Retinal pigment epithelial cell (primary cell): ENCODE data around the gene TDRD3.

Experiments used
- DNase-seq: peaks from one replicate; pipeline ENCODE4 v3.0.0-alpha.2; 2010; ENCODE audit warnings: low read depth
- H3K4me3 ChIP-seq: 2 replicates; pipeline ENCODE4 v1.5.1; 2011; ENCODE audit warnings: mild to moderate bottlenecking, low read length, control low read depth, moderate library complexity
- TF ChIP-seq, protein P1 (sequence below): conservative IDR thresholded peaks from 2 replicates; pipeline ENCODE4 v1.5.1; 2011; ENCODE audit warnings: low read depth, low read length, control low read depth, inconsistent platforms

The TDRD3 gene

DNA sequence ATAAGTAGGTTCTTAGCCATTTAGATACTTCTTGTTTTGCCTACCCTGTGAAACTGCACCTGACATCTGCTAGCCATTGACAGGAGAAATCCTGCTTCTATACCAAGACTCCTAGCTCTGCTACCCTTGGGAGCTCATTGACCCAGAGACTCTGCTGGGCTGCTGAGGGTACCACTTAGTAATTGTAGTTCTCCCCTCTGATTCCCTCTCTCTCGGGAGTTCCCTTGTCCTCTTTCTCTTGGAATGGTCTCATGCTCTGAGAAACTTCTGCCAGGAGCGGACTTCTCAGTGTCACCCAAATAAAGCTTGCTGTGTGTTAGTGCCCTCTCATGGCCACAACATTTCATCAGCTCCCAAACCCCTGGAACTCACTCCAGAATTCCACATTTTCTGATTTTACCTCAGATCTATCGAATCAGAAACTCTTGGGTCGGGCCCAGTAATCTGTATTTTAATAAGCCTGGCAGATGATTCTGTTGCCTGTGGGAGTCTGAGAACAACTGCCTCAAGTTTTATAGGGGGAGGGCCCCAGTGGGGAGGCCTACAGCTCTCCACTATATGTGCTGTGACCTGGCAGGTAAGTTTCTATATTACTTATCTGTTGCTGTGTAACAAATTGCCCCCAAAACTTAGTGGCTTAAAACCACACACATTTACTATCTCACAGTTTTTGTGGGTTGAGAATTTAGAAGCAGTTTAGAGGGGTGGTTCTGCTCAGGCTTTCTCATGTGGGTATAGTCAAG lies 221.1 kb downstream of the TDRD3 start:
- TF ChIP-seq, protein P1, sequence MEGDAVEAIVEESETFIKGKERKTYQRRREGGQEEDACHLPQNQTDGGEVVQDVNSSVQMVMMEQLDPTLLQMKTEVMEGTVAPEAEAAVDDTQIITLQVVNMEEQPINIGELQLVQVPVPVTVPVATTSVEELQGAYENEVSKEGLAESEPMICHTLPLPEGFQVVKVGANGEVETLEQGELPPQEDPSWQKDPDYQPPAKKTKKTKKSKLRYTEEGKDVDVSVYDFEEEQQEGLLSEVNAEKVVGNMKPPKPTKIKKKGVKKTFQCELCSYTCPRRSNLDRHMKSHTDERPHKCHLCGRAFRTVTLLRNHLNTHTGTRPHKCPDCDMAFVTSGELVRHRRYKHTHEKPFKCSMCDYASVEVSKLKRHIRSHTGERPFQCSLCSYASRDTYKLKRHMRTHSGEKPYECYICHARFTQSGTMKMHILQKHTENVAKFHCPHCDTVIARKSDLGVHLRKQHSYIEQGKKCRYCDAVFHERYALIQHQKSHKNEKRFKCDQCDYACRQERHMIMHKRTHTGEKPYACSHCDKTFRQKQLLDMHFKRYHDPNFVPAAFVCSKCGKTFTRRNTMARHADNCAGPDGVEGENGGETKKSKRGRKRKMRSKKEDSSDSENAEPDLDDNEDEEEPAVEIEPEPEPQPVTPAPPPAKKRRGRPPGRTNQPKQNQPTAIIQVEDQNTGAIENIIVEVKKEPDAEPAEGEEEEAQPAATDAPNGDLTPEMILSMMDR: peak; percentile 61
- no peak overlapping the region for H3K4me3 ChIP-seq
- DNase-seq: no peak

DNA sequence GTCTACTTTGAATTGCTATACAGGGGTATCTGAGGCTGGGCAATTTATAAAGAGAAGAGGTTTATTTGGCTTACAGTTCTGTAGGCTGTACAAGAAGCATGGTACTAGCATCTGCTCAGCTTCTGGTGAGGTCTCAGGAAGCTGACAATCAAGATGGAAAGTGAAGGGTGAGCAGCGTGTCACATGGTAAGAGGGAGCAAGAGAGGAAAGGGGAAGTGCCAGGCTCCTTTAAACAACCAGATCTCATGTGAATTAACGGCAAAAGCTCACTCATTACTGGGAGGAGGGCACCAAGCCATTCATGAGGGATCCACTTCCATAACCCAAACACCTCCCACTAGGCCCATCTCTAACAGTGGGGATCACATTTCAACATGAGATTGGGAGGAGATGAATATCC lies 222.4 kb downstream of the TDRD3 start:
- TF ChIP-seq, protein P1: no peak
- H3K4me3 ChIP-seq: no peak overlapping the region
- no peak for DNase-seq

DNA sequence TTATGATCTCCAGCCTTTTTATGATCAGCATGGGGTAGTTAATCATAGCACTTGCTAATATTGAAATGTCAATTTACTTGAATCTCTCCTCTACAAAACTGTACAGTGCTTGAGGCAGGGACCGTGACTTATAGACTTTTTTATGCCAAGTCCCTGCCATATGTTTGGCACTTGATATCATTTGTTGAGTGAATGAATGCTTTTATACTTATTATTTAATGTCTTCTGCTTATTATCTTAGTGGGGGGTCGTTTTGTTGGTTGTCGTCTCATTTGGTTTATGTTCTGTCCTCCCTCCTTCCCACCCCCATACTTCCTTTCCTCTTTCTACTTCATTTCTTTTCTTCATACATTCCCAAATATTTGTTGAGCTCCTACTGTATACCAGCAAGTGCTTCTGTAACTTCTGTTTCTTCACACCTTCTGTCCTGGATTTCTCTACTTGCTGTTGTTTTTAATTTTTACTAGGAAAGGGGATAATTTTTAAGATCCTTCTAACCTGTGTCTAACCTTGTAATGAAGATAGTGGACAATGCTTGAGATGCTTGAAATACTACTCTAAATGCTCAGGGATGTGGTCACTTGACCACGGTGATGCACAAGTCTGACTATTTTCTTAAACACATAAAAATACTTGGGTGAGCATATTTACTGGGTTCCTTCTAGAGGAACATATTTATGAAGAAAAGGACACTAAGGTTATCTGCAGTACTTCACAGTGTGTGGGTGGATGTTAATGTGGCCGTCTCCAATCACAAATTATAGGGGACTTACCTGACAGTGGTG lies 223.8 kb downstream of the TDRD3 start:
- H3K4me3 ChIP-seq: no peak overlapping the region
- DNase-seq: no peak
- TF ChIP-seq, protein P1: no peak

DNA sequence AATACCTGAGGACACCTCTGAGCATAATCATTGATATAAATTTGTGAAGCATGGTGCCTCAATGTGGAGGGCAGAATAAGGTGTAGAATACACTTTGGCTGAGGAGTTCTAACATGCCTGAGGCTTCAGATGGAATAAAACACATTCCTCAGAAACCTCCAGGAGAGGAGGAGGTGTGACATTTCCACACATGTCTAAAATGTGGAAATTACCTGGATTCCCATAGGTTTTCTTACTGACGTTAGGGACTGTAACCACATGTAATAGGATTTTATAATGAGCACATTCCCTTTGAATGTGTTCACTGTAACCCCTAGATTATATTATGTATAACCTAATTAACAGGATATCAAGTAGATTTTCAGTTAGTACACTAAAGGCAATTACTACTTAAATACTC lies 226.1 kb downstream of the TDRD3 start:
- no peak overlapping the region for H3K4me3 ChIP-seq
- TF ChIP-seq, protein P1: no peak
- DNase-seq: no peak
